Upper lobe of left lung (tissue), 6 donors: ENCODE data around the gene AKT1. TPM values are rescaled to one million over a fixed set of nuclear protein-coding genes. Genes with fewer than 3 reads are reported as not detected.
A peak's percentile ranks its signal among the peaks of the same experiment; 100 is the strongest.

Experiments used
- ATAC-seq, 2 donors: fragments of 200-7000 bp; cut with Tn5 transposase; one replicate each; pipeline ENCODE4 v1.9.1; 2022; ENCODE audit warnings: mild to moderate bottlenecking in 2 of 2, moderate library complexity in 2 of 2; ENCODE audit not compliant: low FRiP score in 2 of 2
- DNase-seq, 2 donors: peaks; one replicate each; pipeline ENCODE4 v3.0.0-alpha.2; 2019 to 2020
- H3K27ac ChIP-seq, 4 donors: fragments of 200-600 bp; sonication (generic); one replicate each; pipeline ENCODE4 v1.5.1; 2016 to 2019
- H3K27me3 ChIP-seq, 4 donors: fragments of 200-600 bp; sonication (generic); one replicate each; pipeline ENCODE4 v1.5.1; 2017 to 2019
- H3K36me3 ChIP-seq, 4 donors: fragments of 200-600 bp; sonication (generic); one replicate each; pipeline ENCODE4 v1.5.1; 2016 to 2019
- H3K4me1 ChIP-seq, 4 donors: fragments of 200-600 bp; sonication (generic); one replicate each; pipeline ENCODE4 v1.5.1; 2018 to 2019
- H3K4me3 ChIP-seq, 4 donors: fragments of 200-600 bp; sonication (generic); one replicate each; pipeline ENCODE4 v1.5.1; 2017 to 2019; ENCODE audit warnings: mild to moderate bottlenecking in 2 of 4, moderate library complexity in 1 of 4
- H3K9me3 ChIP-seq, 4 donors: fragments of 200-600 bp; sonication (generic); one replicate each; pipeline ENCODE4 v1.5.1; 2018 to 2019
- EP300 ChIP-seq, 4 donors: sonication (generic); formaldehyde crosslinking; IDR thresholded peaks; one replicate each; pipeline ENCODE4 v1.5.1; 2017; ENCODE audit warnings: antibody characterized with exemption in 4 of 4, control low read depth in 2 of 4
- POLR2A ChIP-seq, 4 donors: fragments of 450-650 bp; IDR thresholded peaks; one replicate each; pipeline ENCODE4 v1.5.1; 2016 to 2017; ENCODE audit warnings: antibody characterized with exemption in 4 of 4, mild to moderate bottlenecking in 2 of 4
- POLR2AphosphoS5 ChIP-seq, 2 donors: sonication (generic); formaldehyde crosslinking; IDR thresholded peaks; one replicate each; pipeline ENCODE4 v1.5.1; 2017; ENCODE audit warnings: antibody characterized with exemption in 2 of 2
- WGBS, 2 donors: methylation state at CpG; one replicate each; pipeline ENCODE4 v1.1.5; 2017 to 2018; 5-methylcytosine and 5-hydroxymethylcytosine counted together
- total RNA-seq, 6 donors: library from RNA; depleted of rRNA in 4 of 6; stranded (reverse); fragments of >200 nt in 4 of 6; gene quantifications; one replicate each; pipeline versions ENCODE4 v1.1.0 to v1.2.1, GENCODE V29; 2016 to 2021
- TF ChIP-seq, protein P1 (sequence below), 6 experiments: fragments of 450-650 bp in 4 of 6; fragments of 200-600 bp in 2 of 6; sonication (generic) in 2 of 6; IDR thresholded peaks; one replicate each; pipeline ENCODE4 v1.5.1; 2016 to 2019; ENCODE audit warnings: antibody characterized with exemption in 6 of 6
- donor health status: DM: no; HTN: no; CAD: no; lungs with moderate emphysema.
- donor health status: DM: no; HTN: yes; CAD: no; lungs with severe emphysema.

Gene AKT1
- total RNA-seq, 6 donors from 2014 or later, result 122 to 283 (median 191) TPM

DNA sequence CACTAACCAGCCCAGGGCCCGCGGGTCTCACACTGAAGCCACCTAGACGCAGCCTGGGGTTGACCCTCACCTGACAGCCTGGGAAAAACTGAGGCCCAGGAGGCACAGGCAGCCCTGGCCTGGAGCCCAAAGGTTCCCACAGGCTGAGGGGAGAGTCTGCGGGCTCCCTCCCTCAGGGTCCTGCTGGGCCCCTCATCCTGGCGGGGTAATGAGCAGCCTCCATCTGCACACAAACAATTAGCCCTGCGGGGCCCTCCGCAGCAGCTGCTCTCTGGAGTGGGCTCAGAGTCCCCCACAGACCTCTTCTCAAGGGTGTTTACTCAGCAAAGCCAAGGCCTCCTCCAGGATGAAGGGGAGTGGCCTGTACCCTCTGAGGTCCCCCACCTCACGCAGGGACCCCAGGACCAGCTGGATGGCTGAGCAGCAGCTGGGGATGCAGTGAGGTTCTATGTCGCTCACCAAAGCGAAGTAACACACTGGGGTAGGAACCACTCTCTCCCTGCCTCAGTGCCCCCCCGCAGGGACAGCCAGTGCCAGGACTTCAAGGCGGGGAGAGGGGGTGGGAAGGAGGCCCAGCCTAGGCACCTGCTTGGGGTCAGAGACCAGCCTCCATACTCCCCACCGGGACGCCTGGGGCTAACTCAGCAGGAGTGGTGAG lies 7.3 kb downstream of the AKT1 start:
- TF ChIP-seq POLR2A (IDR thresholded peaks at IDR 0.05), result no peak
- WGBS, 2 donors, result 92 to 95% methylated on average over 7 to 14 of the region's 14 CpGs
- H3K27ac ChIP-seq, result peak overlapping the region in 3 of 4 donors; percentile 7 to 78 (median 76)
- ATAC-seq (no peak), DNase-seq (no peak)
- peaks cover 0 to 50% (median 32%) of the 10 kb centered on the region in 4 donors for H3K36me3 ChIP-seq
- H3K27me3 ChIP-seq, result no peaks in the 10 kb centered on the region
- H3K4me1 ChIP-seq, result peaks cover 57 to 90% (median 81%) of the 10 kb centered on the region in 4 donors
- H3K4me3 ChIP-seq, result no peak overlapping the region
- no peaks in the 10 kb centered on the region for H3K9me3 ChIP-seq

GRCh38 chr14:104787736-104788135 lies 7.8 kb downstream of the AKT1 start:
- Histone ChIP-seq H3K4me3 (no peak overlapping the region), H3K4me1 (peaks cover 51 to 85% (median 75%) of the 10 kb centered on the region in 4 donors), H3K9me3 (no peaks in the 10 kb centered on the region), H3K27me3 (no peaks in the 10 kb centered on the region), H3K27ac (peak overlapping the region; percentile 3 to 78 (median 72)), H3K36me3 (peaks cover 0 to 53% (median 32%) of the 10 kb centered on the region in 4 donors)
- DNase-seq (peak; percentile 69 to 73), ATAC-seq (peak in 1 of 2 donors; percentile 27)
- 60 to 71% methylated on average over 3 to 7 of the region's 7 CpGs for WGBS, 2 donors
- TF ChIP-seq POLR2AphosphoS5 (IDR thresholded peaks at IDR 0.05) (no peak), EP300 (IDR thresholded peaks at IDR 0.05) (no peak), POLR2A (IDR thresholded peaks at IDR 0.05) (no peak)
- TF ChIP-seq, protein P1, sequence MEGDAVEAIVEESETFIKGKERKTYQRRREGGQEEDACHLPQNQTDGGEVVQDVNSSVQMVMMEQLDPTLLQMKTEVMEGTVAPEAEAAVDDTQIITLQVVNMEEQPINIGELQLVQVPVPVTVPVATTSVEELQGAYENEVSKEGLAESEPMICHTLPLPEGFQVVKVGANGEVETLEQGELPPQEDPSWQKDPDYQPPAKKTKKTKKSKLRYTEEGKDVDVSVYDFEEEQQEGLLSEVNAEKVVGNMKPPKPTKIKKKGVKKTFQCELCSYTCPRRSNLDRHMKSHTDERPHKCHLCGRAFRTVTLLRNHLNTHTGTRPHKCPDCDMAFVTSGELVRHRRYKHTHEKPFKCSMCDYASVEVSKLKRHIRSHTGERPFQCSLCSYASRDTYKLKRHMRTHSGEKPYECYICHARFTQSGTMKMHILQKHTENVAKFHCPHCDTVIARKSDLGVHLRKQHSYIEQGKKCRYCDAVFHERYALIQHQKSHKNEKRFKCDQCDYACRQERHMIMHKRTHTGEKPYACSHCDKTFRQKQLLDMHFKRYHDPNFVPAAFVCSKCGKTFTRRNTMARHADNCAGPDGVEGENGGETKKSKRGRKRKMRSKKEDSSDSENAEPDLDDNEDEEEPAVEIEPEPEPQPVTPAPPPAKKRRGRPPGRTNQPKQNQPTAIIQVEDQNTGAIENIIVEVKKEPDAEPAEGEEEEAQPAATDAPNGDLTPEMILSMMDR (IDR thresholded peaks at IDR 0.05), result no peak

DNA sequence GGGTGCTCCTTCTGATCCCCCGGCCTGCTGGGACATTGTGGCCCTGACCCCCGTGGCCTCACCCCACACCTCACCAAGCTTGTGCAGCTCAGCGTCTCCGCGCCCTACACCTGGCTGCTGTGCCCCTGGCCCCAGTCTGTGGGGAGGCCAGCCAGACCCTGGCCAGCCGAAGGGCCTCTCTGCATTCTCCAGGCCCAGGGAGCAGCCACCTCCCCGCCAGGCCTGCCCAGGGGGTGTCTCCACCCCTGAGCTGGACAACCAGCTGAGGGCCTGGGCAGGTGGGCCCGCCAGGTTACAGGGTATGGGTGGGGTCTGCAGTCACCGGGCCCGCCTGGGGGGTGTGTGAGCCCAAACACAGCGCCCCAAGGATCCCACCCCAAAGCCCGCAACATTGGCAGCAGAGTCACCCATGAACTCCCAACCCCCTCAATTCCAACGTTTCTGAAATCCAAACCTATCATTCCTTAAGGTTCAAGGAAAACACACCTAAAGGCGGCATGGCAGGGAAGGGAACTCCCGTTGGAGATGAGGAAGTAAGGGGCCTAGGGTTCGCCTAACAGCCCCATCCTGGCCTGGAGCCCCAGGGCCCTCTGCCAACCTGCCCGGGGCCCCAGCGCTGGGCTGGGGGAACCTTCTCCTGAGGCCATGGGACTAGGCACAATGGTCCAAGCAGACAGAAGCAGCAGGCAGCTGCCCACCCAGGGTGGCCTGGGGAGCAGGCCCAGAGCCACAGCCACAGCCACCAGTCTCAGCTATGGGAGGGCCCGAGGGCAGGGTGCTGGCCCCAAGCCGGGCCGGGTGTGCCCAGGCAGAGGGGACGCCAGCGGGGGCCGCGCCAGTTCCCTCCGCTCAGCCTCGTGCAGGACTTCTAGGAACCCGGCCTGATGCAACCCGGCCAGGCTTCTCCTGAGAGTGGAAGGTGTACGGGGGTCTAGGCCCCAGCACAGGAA lies 8.5 kb downstream of the AKT1 start:
- Histone ChIP-seq H3K36me3 (peaks cover 0 to 55% (median 30%) of the 10 kb centered on the region in 4 donors), H3K4me3 (peak overlapping the region in 1 of 4 donors; percentile 8), H3K9me3 (no peaks in the 10 kb centered on the region), H3K27me3 (no peaks in the 10 kb centered on the region), H3K4me1 (peaks cover 44 to 78% (median 68%) of the 10 kb centered on the region in 4 donors), H3K27ac (peak overlapping the region; percentile 3 to 78 (median 72))
- ATAC-seq (no peak), DNase-seq (peak in 1 of 2 donors; percentile 82)
- no peak for TF ChIP-seq EP300 (IDR thresholded peaks at IDR 0.05)
- TF ChIP-seq, protein P1 (IDR thresholded peaks at IDR 0.05), result peak in 1 of 6 experiments; percentile 1
- TF ChIP-seq POLR2AphosphoS5 (IDR thresholded peaks at IDR 0.05), result no peak
- 58 to 66% methylated on average over 14 to 22 of the region's 30 CpGs for WGBS, 2 donors

- peak; percentile 55 to 64 for ATAC-seq
- Histone ChIP-seq H3K27me3 (no peaks in the 10 kb centered on the region), H3K27ac (peak overlapping the region; percentile 46 to 78 (median 72)), H3K9me3 (no peaks in the 10 kb centered on the region), H3K36me3 (peaks cover 0 to 49% (median 22%) of the 10 kb centered on the region in 4 donors), H3K4me1 (peaks cover 37 to 69% (median 61%) of the 10 kb centered on the region in 4 donors), H3K4me3 (no peak overlapping the region)
- DNase-seq, result peak in 1 of 2 donors; percentile 65
- TF ChIP-seq, protein P1 (IDR thresholded peaks at IDR 0.05), result peak in 4 of 6 experiments; percentile 22 to 63 (median 35)
- no peak for TF ChIP-seq POLR2AphosphoS5 (IDR thresholded peaks at IDR 0.05)
- 39 to 41% methylated on average over 5 to 14 of the region's 14 CpGs for WGBS, 2 donors
Observed at GRCh38 chr14:104786091-104786586, 9.4 kb downstream of the AKT1 start.

DNA sequence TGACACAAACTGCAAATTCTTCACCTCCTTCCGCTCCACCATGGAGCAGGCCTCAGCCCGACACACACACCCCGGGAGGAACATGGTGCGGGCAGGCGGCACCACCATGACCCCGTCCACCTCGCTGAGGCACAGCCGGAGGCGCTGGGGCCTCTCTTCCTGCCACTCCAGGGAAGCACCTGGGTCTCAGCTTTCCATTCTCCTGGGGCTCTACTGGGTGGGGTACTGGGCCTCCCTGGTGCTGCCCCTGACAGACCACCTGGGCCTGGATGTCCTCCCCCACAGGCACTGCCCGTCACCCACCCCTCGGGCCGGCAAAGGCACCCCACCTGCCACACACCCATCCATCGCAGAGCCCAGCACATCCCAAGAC lies 9.9 kb downstream of the AKT1 start:
- no peak for TF ChIP-seq POLR2AphosphoS5 (IDR thresholded peaks at IDR 0.05)
- TF ChIP-seq POLR2A (IDR thresholded peaks at IDR 0.05), result no peak
- no peak for TF ChIP-seq EP300 (IDR thresholded peaks at IDR 0.05)
- TF ChIP-seq, protein P1 (IDR thresholded peaks at IDR 0.05), result no peak
- ATAC-seq, result no peak
- no peak overlapping the region for H3K4me3 ChIP-seq
- WGBS, 2 donors, result 87 to 93% methylated on average over 3 to 13 of the region's 13 CpGs
- peak overlapping the region; percentile 23 to 78 (median 61) for H3K27ac ChIP-seq
- peaks cover 0 to 49% (median 17%) of the 10 kb centered on the region in 4 donors for H3K36me3 ChIP-seq
- peak in 1 of 2 donors; percentile 62 for DNase-seq
- H3K27me3 ChIP-seq, result no peaks in the 10 kb centered on the region
- peaks cover 37 to 64% (median 58%) of the 10 kb centered on the region in 4 donors for H3K4me1 ChIP-seq
- H3K9me3 ChIP-seq, result no peaks in the 10 kb centered on the region
